Activated naive CD4-positive, alpha-beta T cell treated with anti-CD3 and anti-CD28 coated beads for 36 hours (primary cell): ENCODE data around the gene USP6NL. TPM values are rescaled to one million over a fixed set of nuclear protein-coding genes. Genes with fewer than 3 reads are reported as not detected.
"Not testable (repeated sequence)": the region's sequence is repeated elsewhere in the genome, so short reads cannot be mapped to it uniquely, and the experiment has no call there.

Experiments
- CTCF ChIA-PET: fragments of 350-600 bp; sonication (Branson Sonifier 250); formaldehyde crosslinking; loops from one replicate; lab custom pipeline; 2021; ENCODE audit warnings: antibody characterized with exemption; lab: Charles Lee
- DNase-seq: peaks from one replicate; pipeline ENCODE4 v3.0.0-alpha.2; 2020
- H3K27ac Mint-ChIP-seq: one replicate; pipeline ENCODE4 v1.8.0; 2021; ENCODE audit warnings: mild to moderate bottlenecking, mixed read lengths
- H3K27me3 Mint-ChIP-seq: one replicate; pipeline ENCODE4 v1.8.0; 2021; ENCODE audit warnings: low read depth, mixed read lengths
- H3K36me3 Mint-ChIP-seq: one replicate; pipeline ENCODE4 v1.8.0; 2021; ENCODE audit warnings: low read depth, mixed read lengths
- H3K4me1 Mint-ChIP-seq: one replicate; pipeline ENCODE4 v1.8.0; 2021; ENCODE audit warnings: low read depth, mixed read lengths
- H3K4me3 Mint-ChIP-seq: one replicate; pipeline ENCODE4 v1.8.0; 2021; ENCODE audit warnings: mild to moderate bottlenecking, moderate library complexity, mixed read lengths
- H3K9me3 Mint-ChIP-seq: one replicate; pipeline ENCODE4 v1.8.0; 2021; ENCODE audit warnings: mixed read lengths
- intact Hi-C: fragments of 100-400 bp; cut with micrococcal nuclease; formaldehyde crosslinking; loops from one replicate; pipeline ENCODE4 v1.15.1; 2023
- total RNA-seq, 2 experiments: library from RNA; stranded (reverse); gene quantifications; one replicate each; pipeline ENCODE4 v1.2.3, GENCODE V29; 2021

USP6NL gene
- total RNA-seq, 2 experiments from 2014 or later, result 6.9 to 7.5 TPM

DNA sequence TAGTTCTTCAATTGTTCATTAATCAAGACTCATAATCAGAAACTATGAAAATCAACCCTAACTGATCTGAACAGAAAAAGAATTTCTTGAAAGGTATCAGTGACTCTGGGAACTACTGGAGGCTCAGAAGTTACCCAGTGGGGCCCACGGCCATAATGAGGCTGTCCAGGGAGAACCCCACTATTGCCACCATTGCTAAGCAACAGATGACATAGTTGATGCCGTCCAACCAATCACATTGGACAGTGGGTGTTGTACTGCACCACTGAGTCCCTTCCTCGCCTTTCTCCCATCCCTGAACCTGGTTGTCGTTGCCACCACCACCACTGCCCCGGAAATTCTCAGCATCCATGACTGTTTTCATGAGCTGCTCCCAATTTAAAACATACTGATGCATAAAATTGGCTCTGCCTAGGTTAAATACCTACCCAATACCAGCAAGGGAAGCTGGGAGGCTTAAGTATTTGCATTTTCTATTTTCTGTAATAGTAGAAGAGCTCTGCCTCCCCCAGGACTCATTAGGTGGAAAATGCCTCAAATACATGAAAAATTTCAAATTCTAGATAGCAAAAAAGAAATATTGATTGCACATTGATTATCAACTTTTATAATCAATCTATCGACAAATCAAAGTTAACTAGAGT lies 26.7 kb upstream of the USP6NL start:
- Mint-ChIP-seq H3K9me3 (no peaks in the 10 kb centered on the region), H3K4me3 (no peak overlapping the region), H3K27me3 (no peaks in the 10 kb centered on the region), H3K36me3 (no peaks in the 10 kb centered on the region), H3K4me1 (peaks cover 2% of the 10 kb centered on the region), H3K27ac (no peak overlapping the region)
- no peak for DNase-seq
- intact Hi-C loops, result no loop called here
- CTCF ChIA-PET, result no interaction called here

DNA sequence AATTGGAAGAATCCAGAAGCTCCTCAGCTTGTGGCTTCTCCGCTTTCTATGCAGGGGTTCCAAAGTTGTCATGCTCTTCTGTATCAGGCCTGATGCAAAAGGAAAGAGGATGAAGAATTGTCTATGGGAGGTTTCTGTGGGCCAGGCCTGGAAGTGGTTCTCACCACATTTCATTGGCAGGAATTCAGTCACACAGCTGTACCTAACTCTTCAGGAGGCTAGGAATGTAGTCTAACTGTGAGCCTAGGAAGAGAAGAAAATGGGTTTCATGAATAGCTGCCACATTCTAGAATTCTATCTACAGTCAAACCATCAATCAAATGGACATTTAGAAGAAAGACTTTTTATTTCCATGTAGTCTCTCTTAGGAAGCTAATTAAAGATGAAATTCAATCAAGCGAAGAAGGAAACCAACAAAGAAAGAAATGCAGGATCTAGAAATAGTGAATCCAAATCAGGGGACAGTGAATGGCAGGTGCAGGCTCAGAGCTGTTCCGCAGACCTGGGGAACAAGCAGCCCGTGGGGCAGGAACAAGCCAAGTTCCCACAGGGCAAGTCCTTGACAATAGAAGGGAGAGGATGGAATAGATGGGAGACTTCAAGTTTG lies 25.4 kb upstream of the USP6NL start:
- intact Hi-C loops, result no loop called here

DNA sequence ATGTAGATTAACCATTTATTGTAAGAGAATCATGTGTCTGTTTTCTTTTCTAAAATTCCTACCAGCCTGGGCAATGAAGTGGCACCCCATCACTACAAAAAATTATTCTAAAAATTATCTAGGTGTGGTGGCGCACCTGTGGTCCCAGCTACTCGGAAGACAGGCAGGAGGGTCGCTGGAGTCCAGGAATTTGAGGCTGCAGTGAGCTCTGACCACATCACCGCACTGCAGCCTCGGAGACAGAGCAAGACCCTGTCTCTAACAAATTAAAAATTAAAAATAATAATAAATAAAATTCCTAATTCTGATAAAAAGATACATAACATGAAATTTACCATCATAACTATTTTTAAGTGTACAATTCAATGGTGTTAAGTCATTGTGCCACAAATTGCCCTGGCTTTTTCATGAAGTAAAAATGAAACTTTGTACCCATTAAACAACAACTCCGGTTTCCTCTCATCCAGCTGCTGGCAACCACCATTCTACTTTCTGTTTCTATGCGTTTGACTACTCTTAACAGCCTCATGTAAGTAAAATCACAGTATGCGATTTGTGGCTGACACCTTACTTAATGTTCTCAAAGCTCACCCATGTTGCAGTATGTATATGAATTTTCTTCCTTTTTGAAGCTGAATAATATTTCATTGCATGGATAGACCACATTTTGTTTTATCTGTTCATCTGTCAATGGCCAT lies 20.6 kb upstream of the USP6NL start:
- DNase-seq, result peak; percentile 76
- intact Hi-C loops, result loop anchor here (1.0 kb wide), 6 partner anchors 20 to 116 kb away; no protein-coding TSS in a partner anchor
- Mint-ChIP-seq H3K4me1 (peaks cover 13% of the 10 kb centered on the region), H3K9me3 (no peaks in the 10 kb centered on the region), H3K36me3 (no peaks in the 10 kb centered on the region), H3K4me3 (no peak overlapping the region), H3K27ac (no peak overlapping the region), H3K27me3 (no peaks in the 10 kb centered on the region)
- CTCF ChIA-PET, result interaction anchor here (1.3 to 1.6 kb wide), 2 partner anchors 12 to 126 kb away, joined by 3 to 4 read pairs; no protein-coding TSS in a partner anchor

More for the DNA sequence above, 25.4 kb upstream of the USP6NL start:
- H3K27ac Mint-ChIP-seq, result no peak overlapping the region
- H3K27me3 Mint-ChIP-seq, result no peaks in the 10 kb centered on the region
- CTCF ChIA-PET, result interaction anchor here (0.6 to 1.0 kb wide), 2 partner anchors 10 to 120 kb away, joined by 3 to 4 read pairs; no protein-coding TSS in a partner anchor
- no peak for DNase-seq
- no peak overlapping the region for H3K4me3 Mint-ChIP-seq
- no peaks in the 10 kb centered on the region for H3K36me3 Mint-ChIP-seq
- no peaks in the 10 kb centered on the region for H3K9me3 Mint-ChIP-seq
- H3K4me1 Mint-ChIP-seq, result peaks cover 12% of the 10 kb centered on the region

DNA sequence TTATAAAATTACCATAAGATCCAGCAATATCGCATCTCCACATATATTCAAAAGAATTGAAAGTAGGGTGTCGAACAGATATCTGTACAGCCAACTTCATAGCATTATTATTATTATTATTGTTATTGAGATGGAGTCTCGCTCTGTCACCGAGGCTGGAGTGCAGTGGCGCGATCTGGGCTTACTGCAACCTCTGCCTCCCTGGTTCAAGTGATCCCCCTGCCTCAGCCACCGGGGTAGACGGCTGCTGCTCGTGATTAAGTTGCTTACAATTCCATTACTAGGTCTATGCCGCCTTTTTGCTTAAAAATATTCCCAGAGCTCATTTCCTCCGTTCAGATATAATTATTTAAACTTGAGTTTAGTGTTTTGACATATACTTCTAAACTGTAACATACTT lies 19.8 kb upstream of the USP6NL start:
- Mint-ChIP-seq H3K27ac (no peak overlapping the region), H3K4me3 (no peak overlapping the region), H3K9me3 (no peaks in the 10 kb centered on the region), H3K27me3 (no peaks in the 10 kb centered on the region), H3K4me1 (peaks cover 13% of the 10 kb centered on the region), H3K36me3 (no peaks in the 10 kb centered on the region)
- no peak for DNase-seq
- CTCF ChIA-PET, result interaction anchor here (1.3 to 1.6 kb wide), 2 partner anchors 13 to 127 kb away, joined by 3 to 4 read pairs; no protein-coding TSS in a partner anchor
- intact Hi-C loops, result no loop called here

DNA sequence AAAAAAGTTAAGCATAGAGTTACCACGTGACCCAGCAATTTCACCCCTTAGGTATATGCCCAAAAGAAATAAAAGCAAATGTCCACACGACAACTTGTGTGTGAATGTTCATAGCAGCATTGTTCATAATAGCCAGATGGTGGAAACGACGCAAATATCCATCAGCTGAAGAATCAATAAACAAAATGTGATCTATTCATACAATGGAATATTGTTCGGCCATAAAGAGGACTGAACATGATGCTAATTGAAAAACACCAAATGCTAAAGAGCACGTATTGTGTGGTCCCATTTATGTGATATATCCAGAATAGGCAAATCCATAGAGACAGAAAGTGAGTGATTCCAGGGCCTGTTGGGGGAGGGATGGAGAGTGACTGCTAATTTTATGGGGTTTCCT lies 18.3 kb upstream of the USP6NL start:
- Mint-ChIP-seq H3K9me3 (no peaks in the 10 kb centered on the region), H3K4me3 (no peak overlapping the region), H3K4me1 (peaks cover 17% of the 10 kb centered on the region), H3K27ac (no peak overlapping the region), H3K27me3 (no peaks in the 10 kb centered on the region), H3K36me3 (no peaks in the 10 kb centered on the region)
- no peak for DNase-seq
- intact Hi-C loops, result no loop called here
- CTCF ChIA-PET, result interaction anchor here (0.6 to 0.7 kb wide), 3 partner anchors 121 to 867 kb away, joined by 3 to 4 read pairs (median 3); no protein-coding TSS in a partner anchor

DNA sequence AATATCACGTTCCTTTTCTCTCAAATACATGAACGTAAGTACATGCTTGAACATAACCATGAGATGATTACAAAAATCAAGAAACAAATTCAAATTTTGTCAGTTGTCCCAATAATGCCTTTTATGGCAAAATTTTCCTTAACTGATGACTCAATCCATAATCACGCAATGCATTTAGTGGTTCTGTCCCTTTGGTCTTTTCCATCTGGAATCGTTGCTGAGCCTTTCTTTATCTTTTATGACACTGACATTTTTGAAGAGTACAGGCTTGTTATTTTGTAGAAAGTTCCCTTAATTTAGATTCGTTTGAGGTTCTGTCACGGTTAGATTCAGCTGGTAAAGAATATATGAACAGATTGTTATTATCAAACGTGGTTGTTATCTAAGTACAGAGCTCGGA lies 16.5 kb upstream of the USP6NL start:
- H3K27me3 Mint-ChIP-seq, H3K4me3 Mint-ChIP-seq, DNase-seq, H3K9me3 Mint-ChIP-seq, H3K27ac Mint-ChIP-seq, intact Hi-C loops, H3K36me3 Mint-ChIP-seq: not testable (repeated sequence)
- CTCF ChIA-PET, result interaction anchor here (1.2 kb wide), 1 partner anchor 130 kb away, joined by 4 read pairs; no protein-coding TSS in a partner anchor
- peaks cover 13% of the 10 kb centered on the region for H3K4me1 Mint-ChIP-seq

DNA sequence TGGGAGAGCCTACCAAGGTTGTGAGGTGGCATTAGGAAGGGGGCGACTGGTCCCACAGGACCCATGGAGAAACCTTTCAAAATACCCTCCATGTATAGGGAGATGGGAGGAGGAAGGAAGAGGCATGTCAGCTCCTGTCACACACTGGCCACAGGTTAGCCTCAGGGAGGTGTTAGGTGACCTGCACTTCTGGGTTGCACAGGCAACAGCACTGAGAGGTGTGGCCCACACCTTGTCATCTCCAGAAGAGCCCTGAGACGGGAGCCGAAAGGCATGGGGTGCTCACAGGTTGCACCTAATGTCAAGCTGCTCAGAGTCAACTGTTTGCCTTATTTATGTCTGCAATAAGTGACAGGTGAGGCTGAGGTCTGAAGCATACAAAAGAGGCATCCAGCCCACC lies 14.6 kb upstream of the USP6NL start:
- Mint-ChIP-seq H3K27ac (no peak overlapping the region), H3K9me3 (no peaks in the 10 kb centered on the region), H3K27me3 (no peaks in the 10 kb centered on the region), H3K4me1 (peaks cover 4% of the 10 kb centered on the region), H3K4me3 (no peak overlapping the region), H3K36me3 (no peaks in the 10 kb centered on the region)
- intact Hi-C loops, result no loop called here
- no peak for DNase-seq
- CTCF ChIA-PET, result interaction anchor here (0.6 kb wide), 1 partner anchor 12 kb away, joined by 4 read pairs; no protein-coding TSS in a partner anchor

DNA sequence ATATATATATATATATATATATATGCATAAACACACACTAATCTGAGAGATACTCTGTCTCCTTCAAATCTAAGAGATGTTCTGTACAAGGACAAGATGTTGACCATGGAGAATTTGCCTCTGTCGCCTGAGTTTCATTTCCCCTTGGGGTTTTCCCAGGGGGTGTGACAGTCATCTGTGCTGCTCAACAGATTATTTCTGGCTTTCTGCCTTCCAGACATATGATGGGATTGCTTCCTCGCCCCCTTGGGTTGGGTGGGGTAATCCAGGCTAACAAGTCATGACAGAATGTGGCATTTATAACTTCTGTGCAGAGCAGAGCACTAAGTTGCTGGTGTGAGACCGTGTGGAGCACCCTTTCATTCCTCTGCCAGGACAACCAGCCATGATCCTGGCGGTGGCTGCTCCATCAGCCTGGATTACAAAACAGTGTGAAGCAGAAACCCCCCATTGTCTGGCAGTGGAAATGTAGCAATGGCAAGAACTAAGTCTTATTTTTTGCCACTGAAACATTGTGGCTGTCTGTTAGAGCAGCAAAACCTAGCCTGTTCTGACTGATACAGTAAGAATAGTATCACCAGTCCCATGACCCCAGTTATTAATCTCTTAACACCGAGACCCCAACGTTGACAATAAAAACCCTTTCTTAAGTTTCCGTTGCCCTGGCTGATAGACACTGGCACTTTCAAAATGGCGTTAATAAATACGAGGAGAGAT lies 13.7 kb upstream of the USP6NL start:
- Mint-ChIP-seq H3K4me1 (peaks cover 4% of the 10 kb centered on the region), H3K27me3 (no peaks in the 10 kb centered on the region), H3K9me3 (no peaks in the 10 kb centered on the region), H3K36me3 (no peaks in the 10 kb centered on the region), H3K27ac (no peak overlapping the region), H3K4me3 (no peak overlapping the region)
- peak; percentile 52 for DNase-seq
- intact Hi-C loops, result no loop called here
- CTCF ChIA-PET, result no interaction called here

DNA sequence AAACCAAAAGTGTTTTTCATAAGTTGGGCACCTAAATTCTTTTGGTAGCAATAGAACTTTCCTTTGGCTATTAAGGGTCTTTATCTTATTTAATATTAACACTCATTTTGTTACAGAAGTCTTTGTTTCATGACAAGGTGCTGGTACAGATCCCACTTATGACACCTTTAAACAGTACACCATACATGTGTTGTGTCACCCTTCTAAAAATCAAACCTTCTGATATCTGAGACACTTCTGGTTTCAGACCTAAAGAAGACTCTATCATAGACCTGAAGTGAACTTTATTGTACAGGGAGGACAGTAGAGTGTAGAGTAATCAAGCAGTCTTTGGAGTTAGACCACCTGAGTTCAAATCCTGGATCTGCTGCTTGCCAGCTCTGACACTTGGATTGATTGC lies 5.8 kb upstream of the USP6NL start:
- Mint-ChIP-seq H3K27me3 (no peaks in the 10 kb centered on the region), H3K27ac (no peak overlapping the region), H3K4me1 (peaks cover 12% of the 10 kb centered on the region), H3K36me3 (no peaks in the 10 kb centered on the region), H3K4me3 (no peak overlapping the region), H3K9me3 (peaks cover 12% of the 10 kb centered on the region)
- no peak for DNase-seq
- CTCF ChIA-PET, result no interaction called here
- intact Hi-C loops, result no loop called here

DNA sequence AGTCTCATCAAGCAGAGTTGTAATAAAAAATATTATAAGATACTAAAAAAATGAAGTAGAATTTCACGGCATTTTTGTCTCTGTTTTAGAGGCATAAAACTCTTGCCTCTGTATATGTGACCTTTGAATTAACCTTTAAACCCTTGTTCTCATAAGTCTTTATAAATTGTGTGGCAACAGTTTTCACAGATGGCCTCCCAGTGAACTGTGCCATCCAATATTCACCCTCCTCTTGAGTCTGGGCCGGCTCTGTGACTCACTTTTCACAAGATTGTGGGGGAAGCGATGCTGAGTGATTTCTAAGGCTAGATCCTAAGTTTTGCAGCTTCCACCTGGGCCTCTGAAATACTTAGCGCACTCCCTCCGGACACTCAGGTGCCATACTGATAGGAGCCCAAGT lies 4.6 kb upstream of the USP6NL start:
- no peaks in the 10 kb centered on the region for H3K27me3 Mint-ChIP-seq
- intact Hi-C loops, result no loop called here

DNA sequence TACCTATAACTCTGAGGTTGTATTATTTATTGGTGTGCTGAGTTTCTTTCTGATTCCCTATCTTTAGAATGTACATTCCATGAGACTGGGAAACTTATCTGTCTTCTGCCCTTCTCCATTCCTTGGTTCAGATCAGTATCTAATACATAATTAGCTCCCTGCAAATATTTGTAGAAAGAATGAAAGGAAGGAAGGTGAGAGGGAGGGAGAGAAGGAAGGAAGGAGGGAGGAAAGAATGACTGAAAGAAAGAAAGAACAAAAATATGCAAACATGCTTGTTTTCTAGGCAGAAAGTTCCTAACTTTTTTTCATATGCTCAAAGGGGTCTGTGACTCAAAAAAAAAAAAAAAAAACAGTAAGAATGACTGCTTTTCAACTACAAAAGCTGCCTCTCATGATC lies 3.9 kb upstream of the USP6NL start:
- H3K4me3 Mint-ChIP-seq, result no peak overlapping the region
- no peak overlapping the region for H3K27ac Mint-ChIP-seq
- peaks cover 12% of the 10 kb centered on the region for H3K9me3 Mint-ChIP-seq
- CTCF ChIA-PET, result interaction anchor here (1.2 kb wide), 1 partner anchor 142 kb away, joined by 4 read pairs; no protein-coding TSS in a partner anchor
- DNase-seq, result no peak
- peaks cover 16% of the 10 kb centered on the region for H3K4me1 Mint-ChIP-seq
- H3K36me3 Mint-ChIP-seq, result no peaks in the 10 kb centered on the region
- intact Hi-C loops, result no loop called here
- H3K27me3 Mint-ChIP-seq, result no peaks in the 10 kb centered on the region

More for the DNA sequence above, 4.6 kb upstream of the USP6NL start:
- H3K4me3 Mint-ChIP-seq, result no peak overlapping the region
- no peak for DNase-seq
- no peaks in the 10 kb centered on the region for H3K36me3 Mint-ChIP-seq
- H3K27ac Mint-ChIP-seq, result no peak overlapping the region
- H3K9me3 Mint-ChIP-seq, result peaks cover 12% of the 10 kb centered on the region
- peaks cover 13% of the 10 kb centered on the region for H3K4me1 Mint-ChIP-seq
- CTCF ChIA-PET, result interaction anchor here (0.6 kb wide), 1 partner anchor 95 kb away, joined by 4 read pairs; no protein-coding TSS in a partner anchor
